GM18498 (cell line): ENCODE measurements around the gene CDC42SE1.
A peak's percentile ranks its signal among the peaks of the same experiment; 100 is the strongest.

Experiments used
- ATAC-seq: cut with Tn5 transposase; IDR thresholded peaks from one replicate; pipeline ENCODE4 v1.9.1; 2021; ENCODE audit warnings: mild to moderate bottlenecking, moderate library complexity; ENCODE audit not compliant: unreplicated experiment

CDC42SE1 gene

GRCh38 chr1:151054971-151055547 lies 4.4 kb downstream of the CDC42SE1 start:
- ATAC-seq = no peak

- ATAC-seq = no peak
Measured at GRCh38 chr1:151051356-151052009, 7.9 kb downstream of the CDC42SE1 start.

- no peak for ATAC-seq
Measured at GRCh38 chr1:151050051-151050688, 9.3 kb downstream of the CDC42SE1 start.

GRCh38 chr1:151049458-151049857 lies 10.0 kb downstream of the CDC42SE1 start:
- no peak for ATAC-seq

GRCh38 chr1:151048645-151049032 lies 10.8 kb downstream of the CDC42SE1 start:
- ATAC-seq = no peak

GRCh38 chr1:151047925-151048644 lies 11.3 kb downstream of the CDC42SE1 start:
- ATAC-seq = peak; percentile 65

GRCh38 chr1:151047591-151047924 lies 11.9 kb downstream of the CDC42SE1 start, which contains the start of gene C1orf56:
C1orf56 (plus strand) TSS chr1:151047751; CDS start chr1:151047848, 97 bp downstream.
- peak; percentile 43 for ATAC-seq

- no peak for ATAC-seq
Measured at GRCh38 chr1:151043163-151043562, 16.3 kb downstream of the CDC42SE1 start.

GRCh38 chr1:151039521-151039920 lies 19.9 kb downstream of the CDC42SE1 start:
- no peak for ATAC-seq

GRCh38 chr1:151037032-151037431 lies 22.4 kb downstream of the CDC42SE1 start:
- ATAC-seq = no peak

- no peak for ATAC-seq
Measured at GRCh38 chr1:151036356-151036755, 23.1 kb downstream of the CDC42SE1 start, which contains the start of gene BNIPL. BNIPL (plus strand) TSS chr1:151036586; CDS start chr1:151036726, 140 bp downstream.

GRCh38 chr1:151035167-151035566 lies 24.3 kb downstream of the CDC42SE1 start:
- no peak for ATAC-seq

- ATAC-seq = no peak
Measured at GRCh38 chr1:151032164-151032563, 27.3 kb downstream of the CDC42SE1 start.

- ATAC-seq = no peak
Measured at GRCh38 chr1:151026460-151026859, 33.0 kb downstream of the CDC42SE1 start.

GRCh38 chr1:151024540-151025146 lies 34.8 kb downstream of the CDC42SE1 start:
- no peak for ATAC-seq

GRCh38 chr1:151013518-151013917 lies 45.9 kb downstream of the CDC42SE1 start:
- no peak for ATAC-seq

GRCh38 chr1:151012684-151013471 lies 46.5 kb downstream of the CDC42SE1 start:
- no peak for ATAC-seq

- ATAC-seq = no peak
Measured at GRCh38 chr1:151011154-151011850, 48.1 kb downstream of the CDC42SE1 start.

GRCh38 chr1:151010346-151010726 lies 49.1 kb downstream of the CDC42SE1 start:
- no peak for ATAC-seq
